Measurements from ENCODE around the gene FAM240A.
A peak's percentile ranks its signal among the peaks of the same experiment; 100 is the strongest.

FAM240A gene

GRCh38 chr3:46670891-46671427 is 58.6 kb downstream of the FAM240A start:
- DNase-seq (ENCODE audit: low read depth), result no peak
- no peak overlapping the region for H3K4me3 ChIP-seq (replicated peaks; ENCODE audit: low read depth, low read length)
- TF ChIP-seq CTCF (IDR thresholded peaks at IDR 0.05; ENCODE audit: low read length, missing control alignments), result no peak

- TF ChIP-seq CTCF (IDR thresholded peaks at IDR 0.05; ENCODE audit: low read length, missing control alignments), result no peak
- DNase-seq (ENCODE audit: low read depth), result no peak
- no peak overlapping the region for H3K4me3 ChIP-seq (replicated peaks; ENCODE audit: low read depth, low read length)
Measured at GRCh38 chr3:46671541-46672348, 59.4 kb downstream of the FAM240A start.

- no peak for TF ChIP-seq CTCF (IDR thresholded peaks at IDR 0.05; ENCODE audit: low read length, missing control alignments)
- no peak for DNase-seq (ENCODE audit: low read depth)
Measured at GRCh38 chr3:46672349-46672695, 60.0 kb downstream of the FAM240A start.

GRCh38 chr3:46673151-46674030 is 61.1 kb downstream of the FAM240A start:
- H3K4me3 ChIP-seq (replicated peaks; ENCODE audit: low read depth, low read length), result no peak overlapping the region
- no peak for DNase-seq (ENCODE audit: low read depth)
- TF ChIP-seq CTCF (IDR thresholded peaks at IDR 0.05; ENCODE audit: low read length, missing control alignments), result no peak

More at GRCh38 chr3:46672349-46672695, 60.0 kb downstream of the FAM240A start:
- no peak overlapping the region for H3K4me3 ChIP-seq (replicated peaks; ENCODE audit: low read depth, low read length)

- TF ChIP-seq CTCF (IDR thresholded peaks at IDR 0.05; ENCODE audit: low read length, missing control alignments), result peak; percentile 27
- no peak overlapping the region for H3K4me3 ChIP-seq (replicated peaks; ENCODE audit: low read depth, low read length)
Measured at GRCh38 chr3:46674031-46674845, 61.9 kb downstream of the FAM240A start.

GRCh38 chr3:46675426-46675825 is 63.1 kb downstream of the FAM240A start:
- no peak for DNase-seq (ENCODE audit: low read depth)
- no peak overlapping the region for H3K4me3 ChIP-seq (replicated peaks; ENCODE audit: low read depth, low read length)
- TF ChIP-seq CTCF (IDR thresholded peaks at IDR 0.05; ENCODE audit: low read length, missing control alignments), result no peak

More at GRCh38 chr3:46674031-46674845, 61.9 kb downstream of the FAM240A start:
- DNase-seq (ENCODE audit: low read depth), result no peak

Data from fibroblast of pulmonary artery (primary cell).